ENCODE data around the gene PRDM12. TPM values are rescaled to one million over a fixed set of nuclear protein-coding genes. Genes with fewer than 3 reads are reported as not detected.

Gene PRDM12
- total and polyA plus RNA-seq, 2 of the 8 experiments (the other 6 are each of a cell fraction or from before 2014, with no cell fraction given), result 0.14 to 0.22 TPM

DNA sequence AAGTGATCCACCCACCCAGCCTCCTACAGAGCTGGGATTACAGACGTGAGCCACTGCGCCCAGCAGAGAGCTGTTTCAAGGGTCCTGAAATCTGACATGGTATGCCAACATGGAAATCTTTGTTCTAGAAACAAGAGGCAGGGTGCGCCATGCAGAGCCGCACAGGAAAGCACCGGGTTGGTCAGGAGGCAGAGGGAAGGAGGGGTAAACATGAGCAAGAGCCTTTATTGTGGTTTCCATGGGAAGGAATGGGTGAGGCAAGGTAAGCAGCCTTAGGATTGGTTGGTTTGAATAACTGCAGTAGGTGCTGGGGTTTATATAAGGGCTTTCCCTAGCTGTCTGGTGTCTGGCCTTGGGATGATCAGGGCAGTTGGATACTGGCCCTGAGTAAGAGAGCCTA is 23.7 kb downstream of the PRDM12 start:
- no peak for TF ChIP-seq GTF2F1 (IDR thresholded peaks at IDR 0.05; ENCODE audit: borderline replicate concordance, low read depth, low read length)
- no peak for TF ChIP-seq TAF1 (IDR thresholded peaks at IDR 0.05; ENCODE audit: low read depth, low read length)
- TF ChIP-seq RAD21 (IDR thresholded peaks at IDR 0.05 in 1 of 2, conservative IDR thresholded peaks at IDR 0.05 in 1 of 2; ENCODE audit: low read depth in 2 of 2, low read length in 2 of 2), result no peak
- no peak for TF ChIP-seq SP4 (IDR thresholded peaks at IDR 0.05; ENCODE audit: low read length)
- no peak for TF ChIP-seq NRF1 (IDR thresholded peaks at IDR 0.05; ENCODE audit: low read depth, low read length)
- no peak for TF ChIP-seq BACH1 (IDR thresholded peaks at IDR 0.05; ENCODE audit: low read length)
- TF ChIP-seq, protein P1, sequence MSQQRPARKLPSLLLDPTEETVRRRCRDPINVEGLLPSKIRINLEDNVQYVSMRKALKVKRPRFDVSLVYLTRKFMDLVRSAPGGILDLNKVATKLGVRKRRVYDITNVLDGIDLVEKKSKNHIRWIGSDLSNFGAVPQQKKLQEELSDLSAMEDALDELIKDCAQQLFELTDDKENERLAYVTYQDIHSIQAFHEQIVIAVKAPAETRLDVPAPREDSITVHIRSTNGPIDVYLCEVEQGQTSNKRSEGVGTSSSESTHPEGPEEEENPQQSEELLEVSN (IDR thresholded peaks at IDR 0.05), result no peak
- TF ChIP-seq, protein P2, sequence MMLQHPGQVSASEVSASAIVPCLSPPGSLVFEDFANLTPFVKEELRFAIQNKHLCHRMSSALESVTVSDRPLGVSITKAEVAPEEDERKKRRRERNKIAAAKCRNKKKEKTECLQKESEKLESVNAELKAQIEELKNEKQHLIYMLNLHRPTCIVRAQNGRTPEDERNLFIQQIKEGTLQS (IDR thresholded peaks at IDR 0.05; ENCODE audit: insufficient read depth, low read depth, low read length), result no peak
- TF ChIP-seq PHF8 (conservative IDR thresholded peaks at IDR 0.05; ENCODE audit: low read depth, low read length), result no peak
- no peak for TF ChIP-seq EGR1 (IDR thresholded peaks at IDR 0.05; ENCODE audit: borderline replicate concordance, low read depth, low read length)
- peaks cover 4 to 5% (median 5%) of the 10 kb centered on the region in 4 experiments; a peak in 5 of 7 replicates for H3K4me1 ChIP-seq (replicated peaks in 1 of 4; ENCODE audit: control insufficient read depth in 3 of 4, insufficient read depth in 4 of 4, low read length in 3 of 4)
- no peak overlapping the region for H3K4me2 ChIP-seq (ENCODE audit: insufficient read depth in 1 of 2, low read depth in 2 of 2, low read length in 2 of 2)
- H2BK120ac ChIP-seq (replicated peaks; ENCODE audit: low read depth, low read length), result no peak overlapping the region
- no peak overlapping the region for H2BK20ac ChIP-seq (ENCODE audit: low read length)
- H3K4me3 ChIP-seq (ENCODE audit: extremely low read depth in 1 of 4, insufficient read depth in 2 of 4, low read depth in 3 of 4, low read length in 4 of 4), result no peak overlapping the region
- no peak overlapping the region for H3K18ac ChIP-seq (ENCODE audit: extremely low read depth, low read length)
- no peak overlapping the region for H2AK5ac ChIP-seq (ENCODE audit: low read depth, low read length)
- no peaks in the 10 kb centered on the region for H3K79me2 ChIP-seq (ENCODE audit: control insufficient read depth in 1 of 2, insufficient read depth in 2 of 2, low read length in 2 of 2)
- H2BK12ac ChIP-seq (ENCODE audit: low read depth, low read length), result 0 out of 2 replicates have a peak overlapping the region, but pooled peaks have one; percentile 9
- FAIRE-seq, result no peak
- no peaks in the 10 kb centered on the region for H3K79me1 ChIP-seq (ENCODE audit: low read depth, low read length)
- no peak overlapping the region for H3K14ac ChIP-seq (ENCODE audit: insufficient read length)
- H4K91ac ChIP-seq (replicated peaks; ENCODE audit: insufficient read length, low read length), result no peak overlapping the region
- CTCF ChIA-PET (ENCODE audit: partially characterized antibody), result interaction anchor here (0.9 to 2.0 kb wide), 3 partner anchors 177 to 229 kb away, joined by 3 to 8 read pairs (median 4); no protein-coding TSS in a partner anchor
- no peak overlapping the region for H2BK5ac ChIP-seq (ENCODE audit: low read depth, low read length)
- H3K9me3 ChIP-seq (ENCODE audit: insufficient read depth in 2 of 2, low read depth in 1 of 2, low read length in 1 of 2), result peaks cover 0 to 4% of the 10 kb centered on the region in 2 experiments; a peak in 2 of 4 replicates
- no peak overlapping the region for H3K23ac ChIP-seq (ENCODE audit: insufficient read length)
- H3K23me2 ChIP-seq (ENCODE audit: low read depth, low read length), result peaks cover 6% of the 10 kb centered on the region
- DNase-seq (ENCODE audit: low read depth in 1 of 2, low spot score in 2 of 2), result no peak
- no peak overlapping the region for H2BK15ac ChIP-seq (ENCODE audit: low read length)
- H4K5ac ChIP-seq (ENCODE audit: insufficient read length, low read depth, low read length), result no peak overlapping the region
- no peak overlapping the region for H3K9ac ChIP-seq (replicated peaks in 1 of 4; ENCODE audit: extremely low read depth in 1 of 4, low read depth in 3 of 4, low read length in 3 of 4)
- H3K27ac ChIP-seq (ENCODE audit: low read depth, low read length), result no peak overlapping the region
- POLR2A ChIA-PET (ENCODE audit: partially characterized antibody), result no interaction called here
- H3K56ac ChIP-seq (replicated peaks; ENCODE audit: insufficient read length, low read depth, low read length), result no peak overlapping the region
- no peaks in the 10 kb centered on the region for H3K27me3 ChIP-seq (replicated peaks in 1 of 4; ENCODE audit: control insufficient read depth in 3 of 4, extremely low read depth in 1 of 4, insufficient read depth in 3 of 4, low read length in 3 of 4)
- H3K4ac ChIP-seq (replicated peaks; ENCODE audit: insufficient read length, low read depth, low read length), result no peak overlapping the region
- WGBS, 2 experiments (ENCODE audit: extremely low coverage in 1 of 2, insufficient coverage in 1 of 2, insufficient read length in 1 of 2, insufficient replicate concordance in 2 of 2, low coverage in 1 of 2, low lambda C conversion rate in 2 of 2, missing lambda C conversion rate in 1 of 2), result 91% methylated on average over 5 of the region's 5 CpGs; no CpG with 5 or more reads in 1 of the 2 experiments
- no peak overlapping the region for H4K8ac ChIP-seq (ENCODE audit: extremely low read depth, insufficient read depth, low read length)
- no peak overlapping the region for H2AFZ ChIP-seq (ENCODE audit: low read length)
- H4K20me1 ChIP-seq (replicated peaks in 1 of 2; ENCODE audit: control insufficient read depth in 1 of 2, insufficient read depth in 2 of 2, low read length in 2 of 2), result peaks cover 0 to 3% of the 10 kb centered on the region in 2 experiments
- H3K36me3 ChIP-seq (ENCODE audit: control insufficient read depth in 2 of 4, insufficient read depth in 4 of 4, low read length in 3 of 4), result no peaks in the 10 kb centered on the region
